Endodermal cell (in vitro differentiated cells): Measurements from ENCODE around the gene UROD. TPM values are rescaled to one million over a fixed set of nuclear protein-coding genes. Genes with fewer than 3 reads are reported as not detected.

Source experiments
- DNase-seq: peaks from one replicate; pipeline ENCODE4 v3.0.0-alpha.2; 2017
- H3K27ac ChIP-seq: 2 replicates; pipeline ENCODE4 v1.5.1; 2013; ENCODE audit warnings: mild to moderate bottlenecking, low read depth, low read length, moderate library complexity
- H3K27me3 ChIP-seq: 2 replicates; pipeline ENCODE4 v1.6.1; 2013; ENCODE audit warnings: mild to moderate bottlenecking, low read length, moderate library complexity; ENCODE audit not compliant: insufficient read depth, control insufficient read depth, poor library complexity, severe bottlenecking
- H3K36me3 ChIP-seq: 2 replicates; pipeline ENCODE4 v1.7.0; 2013; ENCODE audit warnings: mild to moderate bottlenecking, low read length, moderate library complexity; ENCODE audit not compliant: control insufficient read depth, insufficient read depth
- H3K4me1 ChIP-seq: one replicate; pipeline ENCODE4 v1.7.0; 2013; ENCODE audit warnings: low read length; ENCODE audit not compliant: control insufficient read depth, insufficient read depth
- H3K4me3 ChIP-seq: 2 replicates; pipeline ENCODE4 v1.5.1; 2013; ENCODE audit warnings: mild to moderate bottlenecking, low read length, moderate library complexity
- H3K9ac ChIP-seq: 2 replicates; pipeline ENCODE4 v1.6.1; 2013; ENCODE audit warnings: mild to moderate bottlenecking, low read length, moderate library complexity; ENCODE audit not compliant: poor library complexity, severe bottlenecking; ENCODE audit errors: extremely low read depth
- H3K9me3 ChIP-seq: 2 replicates; pipeline ENCODE4 v1.6.1; 2013; ENCODE audit warnings: mild to moderate bottlenecking, low read length, moderate library complexity; ENCODE audit not compliant: control insufficient read depth
- H3K27ac Mint-ChIP-seq: 2 replicates; pipeline ENCODE4 v1.8.0; 2020; ENCODE audit warnings: mixed read lengths
- H3K27me3 Mint-ChIP-seq: 2 replicates; pipeline ENCODE4 v1.8.0; 2021; ENCODE audit warnings: mild to moderate bottlenecking, mixed read lengths; ENCODE audit not compliant: insufficient read depth
- H3K36me3 Mint-ChIP-seq: 2 replicates; pipeline ENCODE4 v1.8.0; 2020; ENCODE audit warnings: low read depth, mixed read lengths
- H3K4me1 Mint-ChIP-seq: 2 replicates; pipeline ENCODE4 v1.8.0; 2020; ENCODE audit warnings: mixed read lengths
- H3K4me3 Mint-ChIP-seq: 2 replicates; pipeline ENCODE4 v1.8.0; 2020; ENCODE audit warnings: mild to moderate bottlenecking, moderate library complexity, mixed read lengths
- H3K9me3 Mint-ChIP-seq: 2 replicates; pipeline ENCODE4 v1.8.0; 2020; ENCODE audit warnings: mild to moderate bottlenecking, mixed read lengths
- CTCF ChIP-seq: fragments of 200-600 bp; sonication (generic); conservative IDR thresholded peaks from 2 replicates; pipeline ENCODE4 v1.5.0; 2021; ENCODE audit warnings: antibody characterized with exemption, mild to moderate bottlenecking
- WGBS, 2 experiments: methylation state at CpG; one replicate each; pipeline versions ENCODE4 v1.1.5 to v1.1.7; 2013; ENCODE audit warnings: missing lambda C conversion rate in 2 of 2, mixed read lengths in 1 of 2; ENCODE audit not compliant: insufficient coverage in 1 of 2, insufficient read length in 1 of 2; 5-methylcytosine and 5-hydroxymethylcytosine counted together
- total RNA-seq, 2 donors: library from RNA; stranded (reverse); fragmentation: NEBNext Ultra II Directional in 1 of 2; extraction: Animal tissue kit (Norgen Biotek cat#: 25700) in 1 of 2; gene quantifications; 2 replicates in 1 of 2; 3 replicates in 1 of 2; pipeline ENCODE4 v1.2.1, GENCODE V29; 2021

The UROD gene
- total RNA-seq, 2 donors from 2014 or later: 86.8 to 107 TPM

- no peaks in the 10 kb centered on the region for H3K9me3 ChIP-seq
- peaks cover 4% of the 10 kb centered on the region for H3K4me1 Mint-ChIP-seq
- peak overlapping the region; percentile 91 for H3K4me3 ChIP-seq
- peaks cover 1% of the 10 kb centered on the region for H3K27me3 Mint-ChIP-seq
- peaks cover 5% of the 10 kb centered on the region for H3K9me3 Mint-ChIP-seq
- H3K4me1 ChIP-seq: no peaks in the 10 kb centered on the region
- no peak overlapping the region for H3K27ac ChIP-seq
- WGBS, 2 experiments: 22 to 26% methylated on average over 17 to 19 of the region's 19 CpGs
- peaks cover 9% of the 10 kb centered on the region for H3K36me3 Mint-ChIP-seq
- no peak for DNase-seq
- no peak for TF ChIP-seq CTCF
- H3K36me3 ChIP-seq: peaks cover under 1% of the 10 kb centered on the region
- peak overlapping the region; percentile 33 for H3K9ac ChIP-seq
- H3K27ac Mint-ChIP-seq: peak overlapping the region; percentile 80
- H3K4me3 Mint-ChIP-seq: peak overlapping the region; percentile 89
- no peaks in the 10 kb centered on the region for H3K27me3 ChIP-seq
Observed at GRCh38 chr1:44985747-44986359, 26.2 kb upstream of the UROD start.

- no peak overlapping the region for H3K4me3 Mint-ChIP-seq
- peaks cover 1% of the 10 kb centered on the region for H3K27me3 Mint-ChIP-seq
- Histone ChIP-seq H3K4me3 (no peak overlapping the region), H3K27me3 (no peaks in the 10 kb centered on the region), H3K4me1 (no peaks in the 10 kb centered on the region), H3K9ac (no peak overlapping the region), H3K9me3 (no peaks in the 10 kb centered on the region), H3K36me3 (no peaks in the 10 kb centered on the region), H3K27ac (no peak overlapping the region)
- peaks cover 5% of the 10 kb centered on the region for H3K9me3 Mint-ChIP-seq
- peaks cover 4% of the 10 kb centered on the region for H3K4me1 Mint-ChIP-seq
- no peak for DNase-seq
- 93 to 94% methylated on average over 22 to 24 of the region's 24 CpGs for WGBS, 2 experiments
- no peak for TF ChIP-seq CTCF
- no peak overlapping the region for H3K27ac Mint-ChIP-seq
- no peaks in the 10 kb centered on the region for H3K36me3 Mint-ChIP-seq
Observed at GRCh38 chr1:44988531-44989156, 23.4 kb upstream of the UROD start.

- Histone ChIP-seq H3K4me3 (no peak overlapping the region), H3K27me3 (no peaks in the 10 kb centered on the region), H3K36me3 (no peaks in the 10 kb centered on the region), H3K9me3 (no peaks in the 10 kb centered on the region), H3K9ac (no peak overlapping the region), H3K4me1 (peaks cover 2% of the 10 kb centered on the region), H3K27ac (no peak overlapping the region)
- DNase-seq: no peak
- Mint-ChIP-seq H3K27me3 (no peaks in the 10 kb centered on the region), H3K9me3 (peaks cover 2% of the 10 kb centered on the region), H3K27ac (no peak overlapping the region), H3K4me3 (no peak overlapping the region), H3K4me1 (no peaks in the 10 kb centered on the region), H3K36me3 (no peaks in the 10 kb centered on the region)
- TF ChIP-seq CTCF: no peak
- WGBS, 2 experiments: 92 to 94% methylated on average over 4 to 6 of the region's 7 CpGs
Observed at GRCh38 chr1:44994309-44994898, 17.6 kb upstream of the UROD start.
